ENCODE data around the gene OSBPL1A. TPM values are rescaled to one million over a fixed set of nuclear protein-coding genes. Genes with fewer than 3 reads are reported as not detected.

OSBPL1A gene
- total RNA-seq, 1 experiment from 2014 or later, result 21.5 TPM

GRCh38 chr18:24187689-24188088 is 209.9 kb downstream of the OSBPL1A start:
- DNase-seq (ENCODE audit: unreplicated experiment), result no peak
- Mint-ChIP-seq H3K4me3 (ENCODE audit: unreplicated experiment) (no peak overlapping the region), H3K36me3 (ENCODE audit: insufficient read depth, unreplicated experiment) (no peaks in the 10 kb centered on the region), H3K4me1 (ENCODE audit: insufficient read depth, unreplicated experiment) (peaks cover 5% of the 10 kb centered on the region), H3K27ac (ENCODE audit: low read depth, unreplicated experiment) (no peak overlapping the region), H3K27me3 (ENCODE audit: insufficient read depth, unreplicated experiment) (no peaks in the 10 kb centered on the region), H3K9me3 (ENCODE audit: unreplicated experiment) (no peaks in the 10 kb centered on the region)
- BruUV-seq (replicated peaks), result no TSS peak
- TF ChIP-seq CTCF (IDR thresholded peaks at IDR 0.05; ENCODE audit: unreplicated experiment), result no peak
- CTCF ChIA-PET, result interaction anchor here (7.3 kb wide), 1 partner anchor 11 kb away, joined by 54 read pairs; no protein-coding TSS in a partner anchor
- POLR2A ChIA-PET, result no interaction called here
- intact Hi-C loops (cut with micrococcal nuclease), result no loop called here

- no peaks in the 10 kb centered on the region for H3K27me3 Mint-ChIP-seq (ENCODE audit: insufficient read depth, unreplicated experiment)
- no peaks in the 10 kb centered on the region for H3K9me3 Mint-ChIP-seq (ENCODE audit: unreplicated experiment)
- BruUV-seq (replicated peaks), result no TSS peak
- no peaks in the 10 kb centered on the region for H3K36me3 Mint-ChIP-seq (ENCODE audit: insufficient read depth, unreplicated experiment)
- no peak overlapping the region for H3K27ac Mint-ChIP-seq (ENCODE audit: low read depth, unreplicated experiment)
- CTCF ChIA-PET, result interaction anchor here (0.6 to 7.3 kb wide), 2 partner anchors 10 to 173 kb away, joined by 3 to 54 read pairs; no protein-coding TSS in a partner anchor
- DNase-seq (ENCODE audit: unreplicated experiment), result no peak
- POLR2A ChIA-PET, result no interaction called here
- intact Hi-C loops (cut with micrococcal nuclease), result no loop called here
- peaks cover 5% of the 10 kb centered on the region for H3K4me1 Mint-ChIP-seq (ENCODE audit: insufficient read depth, unreplicated experiment)
- no peak overlapping the region for H3K4me3 Mint-ChIP-seq (ENCODE audit: unreplicated experiment)
- TF ChIP-seq CTCF (IDR thresholded peaks at IDR 0.05; ENCODE audit: unreplicated experiment), result no peak
Observed at GRCh38 chr18:24187049-24187448, 210.6 kb downstream of the OSBPL1A start.

DNA sequence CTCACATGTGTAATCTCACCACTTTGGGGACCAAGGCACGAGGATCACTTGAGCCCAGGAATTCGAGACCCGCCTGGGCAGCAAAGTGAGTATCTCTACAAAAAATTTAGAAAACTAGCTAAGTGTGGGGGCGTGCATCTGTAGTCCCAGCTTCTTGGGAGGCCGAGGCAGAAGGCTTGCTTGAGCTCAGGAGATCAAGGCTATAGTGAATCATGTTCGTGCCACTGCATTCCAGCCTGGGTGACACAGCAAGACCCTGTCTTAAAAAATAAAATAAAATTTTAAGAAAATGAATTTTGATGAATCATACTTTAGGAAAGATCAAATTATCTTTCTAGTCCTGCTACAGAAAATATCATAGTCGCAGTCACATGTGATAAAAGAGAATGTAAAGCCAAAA is 211.8 kb downstream of the OSBPL1A start:
- no peaks in the 10 kb centered on the region for H3K36me3 Mint-ChIP-seq (ENCODE audit: insufficient read depth, unreplicated experiment)
- ChIA-PET POLR2A (no interaction called here), CTCF (interaction anchor here (0.7 kb wide), 1 partner anchor 11 kb away, joined by 3 read pairs; no protein-coding TSS in a partner anchor)
- TF ChIP-seq CTCF (IDR thresholded peaks at IDR 0.05; ENCODE audit: unreplicated experiment), result no peak
- no peaks in the 10 kb centered on the region for H3K27me3 Mint-ChIP-seq (ENCODE audit: insufficient read depth, unreplicated experiment)
- DNase-seq (ENCODE audit: unreplicated experiment), result no peak
- H3K4me3 Mint-ChIP-seq (ENCODE audit: unreplicated experiment), result no peak overlapping the region
- no TSS peak for BruUV-seq (replicated peaks)
- no peaks in the 10 kb centered on the region for H3K9me3 Mint-ChIP-seq (ENCODE audit: unreplicated experiment)
- intact Hi-C loops (cut with micrococcal nuclease), result no loop called here
- H3K4me1 Mint-ChIP-seq (ENCODE audit: insufficient read depth, unreplicated experiment), result peaks cover 9% of the 10 kb centered on the region
- no peak overlapping the region for H3K27ac Mint-ChIP-seq (ENCODE audit: low read depth, unreplicated experiment)

GRCh38 chr18:24181806-24182205 is 215.8 kb downstream of the OSBPL1A start:
- no peak overlapping the region for H3K4me3 Mint-ChIP-seq (ENCODE audit: unreplicated experiment)
- no peaks in the 10 kb centered on the region for H3K27me3 Mint-ChIP-seq (ENCODE audit: insufficient read depth, unreplicated experiment)
- no peaks in the 10 kb centered on the region for H3K9me3 Mint-ChIP-seq (ENCODE audit: unreplicated experiment)
- ChIA-PET POLR2A (interaction anchor here (0.6 to 0.8 kb wide), 2 partner anchors 88 to 89 kb away, joined by 3 read pairs; no protein-coding TSS in a partner anchor), CTCF (interaction anchor here (0.6 to 1.6 kb wide), 3 partner anchors 29 to 307 kb away, joined by 3 to 4 read pairs (median 3); no protein-coding TSS in a partner anchor)
- no peak overlapping the region for H3K27ac Mint-ChIP-seq (ENCODE audit: low read depth, unreplicated experiment)
- BruUV-seq (replicated peaks), result no TSS peak
- TF ChIP-seq CTCF (IDR thresholded peaks at IDR 0.05; ENCODE audit: unreplicated experiment), result no peak
- intact Hi-C loops (cut with micrococcal nuclease), result no loop called here
- DNase-seq (ENCODE audit: unreplicated experiment), result no peak
- peaks cover 6% of the 10 kb centered on the region for H3K4me1 Mint-ChIP-seq (ENCODE audit: insufficient read depth, unreplicated experiment)
- peaks cover 1% of the 10 kb centered on the region for H3K36me3 Mint-ChIP-seq (ENCODE audit: insufficient read depth, unreplicated experiment)

All from MCF 10A (cell line).